B cell (primary cell): ENCODE results near the gene HERPUD1. TPM values are rescaled to one million over a fixed set of nuclear protein-coding genes. Genes with fewer than 3 reads are reported as not detected.

Source experiments
- ATAC-seq: fragments of 200-7000 bp; cut with Tn5 transposase; one replicate; pipeline ENCODE4 v1.10.0; 2021; ENCODE audit warnings: low read depth, mild to moderate bottlenecking, moderate number of reproducible peaks, moderate library complexity
- CTCF ChIA-PET: fragments of 350-600 bp; sonication (Branson Sonifier 250); formaldehyde crosslinking; loops from one replicate; lab custom pipeline; 2021; ENCODE audit warnings: antibody characterized with exemption, inconsistent platforms; lab: Charles Lee
- POLR2A ChIA-PET: fragments of 350-600 bp; sonication (Branson Sonifier 250); formaldehyde crosslinking; loops from one replicate; lab custom pipeline; 2021; ENCODE audit warnings: antibody characterized with exemption; lab: Charles Lee
- DNase-seq: peaks from one replicate; pipeline ENCODE4 v3.0.0; 2013
- H2AFZ ChIP-seq: 2 replicates; pipeline ENCODE4 v1.6.1; 2012; ENCODE audit warnings: mild to moderate bottlenecking, low read depth, low read length; ENCODE audit not compliant: insufficient read depth, poor library complexity, severe bottlenecking
- H3K27ac ChIP-seq, 2 donors: 1 replicate in 1 of 2; 2 replicates in 1 of 2; pipeline ENCODE4 v1.5.1; 2012 to 2013; ENCODE audit warnings: low read length in 2 of 2, mild to moderate bottlenecking in 2 of 2, moderate library complexity in 1 of 2
- H3K27me3 ChIP-seq, 4 experiments: fragments of 200-600 bp in 1 of 4; sonication (generic) in 1 of 4; replicated peaks in 1 of 4; 1 replicate in 2 of 4; 2 replicates in 2 of 4; pipeline versions ENCODE4 v1.6.1 to v1.7.0; 2013 to 2016; ENCODE audit warnings: low read length in 3 of 4, mild to moderate bottlenecking in 2 of 4, mixed read lengths in 1 of 4, moderate library complexity in 1 of 4; ENCODE audit not compliant: insufficient read depth in 4 of 4, control insufficient read depth in 3 of 4; ENCODE audit errors: control extremely low read depth in 1 of 4
- H3K36me3 ChIP-seq, 2 experiments: replicated peaks in 1 of 2; 1 replicate in 1 of 2; 2 replicates in 1 of 2; pipeline versions ENCODE4 v1.6.1 to v1.7.1; 2013; ENCODE audit warnings: low read length in 1 of 2; ENCODE audit not compliant: insufficient read depth in 2 of 2, control insufficient read depth in 1 of 2; ENCODE audit errors: control extremely low read depth in 1 of 2, extremely low read depth in 1 of 2
- H3K4me1 ChIP-seq, 2 donors: fragments of 200-600 bp in 1 of 2; sonication (generic) in 1 of 2; 1 replicate in 1 of 2; 2 replicates in 1 of 2; pipeline versions ENCODE4 v1.5.1 to v1.6.1; 2013 to 2017; ENCODE audit warnings: low read length in 2 of 2; ENCODE audit not compliant: control insufficient read depth in 2 of 2, insufficient read depth in 2 of 2
- H3K4me2 ChIP-seq: replicated peaks from 2 replicates; pipeline ENCODE3; 2012; ENCODE audit warnings: mild to moderate bottlenecking, low read depth, low read length; ENCODE audit not compliant: poor library complexity, severe bottlenecking
- H3K4me3 ChIP-seq, 5 experiments: fragments of 200-600 bp in 1 of 5; sonication (generic) in 1 of 5; 1 replicate in 3 of 5; 2 replicates in 2 of 5; pipeline versions ENCODE4 v1.5.1 to v1.7.0; 2011 to 2016; ENCODE audit warnings: low read length in 4 of 5, mild to moderate bottlenecking in 4 of 5, low read depth in 2 of 5, control low read depth in 1 of 5, moderate library complexity in 1 of 5; ENCODE audit not compliant: insufficient read depth in 1 of 5; ENCODE audit errors: control extremely low read depth in 1 of 5, extremely low read depth in 1 of 5
- H3K79me2 ChIP-seq: fragments of 200-600 bp; sonication (generic); one replicate; pipeline ENCODE4 v1.6.0; 2016; ENCODE audit warnings: low read length; ENCODE audit not compliant: control insufficient read depth, insufficient read depth
- H3K9ac ChIP-seq: fragments of 200-600 bp; sonication (generic); 2 replicates; pipeline ENCODE4 v1.6.1; 2017; ENCODE audit warnings: mild to moderate bottlenecking, low read length, moderate library complexity
- H3K9me3 ChIP-seq, 3 donors: one replicate each; pipeline versions ENCODE4 v1.6.1 to v1.7.1; 2013; ENCODE audit warnings: low read length in 2 of 3; ENCODE audit not compliant: control insufficient read depth in 2 of 3, insufficient read depth in 1 of 3; ENCODE audit errors: control extremely low read depth in 1 of 3
- H4K20me1 ChIP-seq: 2 replicates; pipeline ENCODE4 v1.6.0; 2012; ENCODE audit warnings: mild to moderate bottlenecking, low read length; ENCODE audit not compliant: insufficient read depth, control insufficient read depth, poor library complexity, severe bottlenecking
- H3K27ac Mint-ChIP-seq: one replicate; pipeline ENCODE4 v1.8.0; 2021; ENCODE audit warnings: mixed read lengths
- H3K27me3 Mint-ChIP-seq: one replicate; pipeline ENCODE4 v1.8.0; 2021; ENCODE audit warnings: mixed read lengths
- H3K4me1 Mint-ChIP-seq: one replicate; pipeline ENCODE4 v1.8.0; 2021; ENCODE audit warnings: mixed read lengths
- H3K4me3 Mint-ChIP-seq: one replicate; pipeline ENCODE4 v1.8.0; 2021; ENCODE audit warnings: mixed read lengths
- H3K9me3 Mint-ChIP-seq: one replicate; pipeline ENCODE4 v1.8.0; 2022; ENCODE audit warnings: mixed read lengths; ENCODE audit not compliant: insufficient read depth
- EZH2 ChIP-seq: IDR thresholded peaks from 2 replicates; pipeline ENCODE4 v1.6.1; 2012; ENCODE audit warnings: borderline replicate concordance, low read depth, mild to moderate bottlenecking, moderate library complexity, low read length; ENCODE audit not compliant: insufficient read depth, poor library complexity, severe bottlenecking
- WGBS: methylation state at CpG from one replicate; pipeline ENCODE4 v1.1.5; 2013; ENCODE audit warnings: missing lambda C conversion rate; ENCODE audit not compliant: insufficient coverage; 5-methylcytosine and 5-hydroxymethylcytosine counted together
- intact Hi-C: fragments of 100-400 bp; cut with micrococcal nuclease; formaldehyde crosslinking; loops from one replicate; pipeline ENCODE4 v1.10.0; 2022
- polyA plus RNA-seq: library from polyadenylated mRNA; depleted of rRNA; stranded (reverse); fragments of >200 nt; gene quantifications from 2 replicates; pipeline ENCODE4 v1.2.3, GENCODE V29; 2012
- total RNA-seq, 2 donors: library from RNA; stranded (reverse); fragments of 120-200 nt in 1 of 2; gene quantifications; 1 replicate in 1 of 2; 2 replicates in 1 of 2; pipeline versions ENCODE4 v1.2.3 to v1.2.4, GENCODE V29; 2013 to 2022
- TF ChIP-seq, protein P1 (sequence below): fragments of 200-600 bp; IDR thresholded peaks from one replicate; pipeline ENCODE4 v1.8.0; 2022; ENCODE audit warnings: antibody characterized with exemption, mild to moderate bottlenecking

Gene HERPUD1
- total and polyA plus RNA-seq, 2 donors (not counting 1 experiment from before 2014, with no cell fraction given) = 273 to 1,041 TPM

DNA sequence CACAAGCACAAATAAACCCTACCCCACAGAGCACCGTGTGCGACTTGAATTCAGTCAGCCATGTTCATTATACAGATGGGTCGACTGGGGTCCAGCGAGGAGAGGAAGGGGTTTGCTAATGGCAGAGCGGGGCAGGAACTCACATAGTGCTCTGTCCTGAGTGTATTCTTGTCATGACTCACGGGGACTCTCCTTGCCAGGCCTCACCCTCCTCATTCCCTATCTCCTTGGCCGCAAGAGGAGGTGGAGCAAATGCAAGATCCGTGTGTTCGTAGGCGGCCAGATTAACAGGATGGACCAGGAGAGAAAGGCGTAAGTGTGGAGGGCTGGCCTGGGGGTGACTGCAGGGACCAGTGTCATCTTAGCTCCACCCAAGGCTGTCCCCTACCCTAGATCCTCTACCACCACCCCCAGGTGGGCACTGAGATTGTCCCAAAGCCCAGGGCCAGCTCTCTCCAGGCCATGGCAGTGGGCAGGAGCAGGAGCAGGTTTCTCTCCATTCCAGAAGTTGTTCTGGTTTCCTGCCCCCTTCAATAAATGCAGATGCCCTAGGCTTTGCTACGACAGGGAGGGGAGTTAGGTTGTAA lies 37.5 kb upstream of the HERPUD1 start:
- H3K27me3 ChIP-seq = no peaks in the 10 kb centered on the region
- no peak overlapping the region for H3K9ac ChIP-seq
- ATAC-seq (no peak), DNase-seq (no peak)
- no peak overlapping the region for H3K27ac ChIP-seq
- H3K4me1 ChIP-seq = peaks cover 4 to 12% of the 10 kb centered on the region in 2 donors
- no peak overlapping the region for H3K27ac Mint-ChIP-seq
- H3K4me2 ChIP-seq = no peak overlapping the region
- ChIA-PET CTCF (interaction anchor here (0.9 to 1.7 kb wide), 2 partner anchors 28 to 56 kb away, joined by 3 to 4 read pairs; no protein-coding TSS in a partner anchor), POLR2A (no interaction called here)
- H3K9me3 Mint-ChIP-seq = no peaks in the 10 kb centered on the region
- TF ChIP-seq, protein P1, sequence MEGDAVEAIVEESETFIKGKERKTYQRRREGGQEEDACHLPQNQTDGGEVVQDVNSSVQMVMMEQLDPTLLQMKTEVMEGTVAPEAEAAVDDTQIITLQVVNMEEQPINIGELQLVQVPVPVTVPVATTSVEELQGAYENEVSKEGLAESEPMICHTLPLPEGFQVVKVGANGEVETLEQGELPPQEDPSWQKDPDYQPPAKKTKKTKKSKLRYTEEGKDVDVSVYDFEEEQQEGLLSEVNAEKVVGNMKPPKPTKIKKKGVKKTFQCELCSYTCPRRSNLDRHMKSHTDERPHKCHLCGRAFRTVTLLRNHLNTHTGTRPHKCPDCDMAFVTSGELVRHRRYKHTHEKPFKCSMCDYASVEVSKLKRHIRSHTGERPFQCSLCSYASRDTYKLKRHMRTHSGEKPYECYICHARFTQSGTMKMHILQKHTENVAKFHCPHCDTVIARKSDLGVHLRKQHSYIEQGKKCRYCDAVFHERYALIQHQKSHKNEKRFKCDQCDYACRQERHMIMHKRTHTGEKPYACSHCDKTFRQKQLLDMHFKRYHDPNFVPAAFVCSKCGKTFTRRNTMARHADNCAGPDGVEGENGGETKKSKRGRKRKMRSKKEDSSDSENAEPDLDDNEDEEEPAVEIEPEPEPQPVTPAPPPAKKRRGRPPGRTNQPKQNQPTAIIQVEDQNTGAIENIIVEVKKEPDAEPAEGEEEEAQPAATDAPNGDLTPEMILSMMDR = no peak
- no peak for TF ChIP-seq EZH2
- no peak overlapping the region for H2AFZ ChIP-seq
- H3K36me3 ChIP-seq = no peaks in the 10 kb centered on the region
- no peaks in the 10 kb centered on the region for H4K20me1 ChIP-seq
- intact Hi-C loops = no loop called here
- WGBS = 97% methylated on average over 5 of the region's 12 CpGs
- no peaks in the 10 kb centered on the region for H3K27me3 Mint-ChIP-seq
- H3K9me3 ChIP-seq = no peaks in the 10 kb centered on the region
- peaks cover 27% of the 10 kb centered on the region for H3K4me1 Mint-ChIP-seq
- no peaks in the 10 kb centered on the region for H3K79me2 ChIP-seq
- no peak overlapping the region for H3K4me3 ChIP-seq
- no peak overlapping the region for H3K4me3 Mint-ChIP-seq

GRCh38 chr16:56895813-56896212 lies 36.1 kb upstream of the HERPUD1 start:
- Histone ChIP-seq H3K9me3 (no peaks in the 10 kb centered on the region), H2AFZ (no peak overlapping the region), H3K4me3 (no peak overlapping the region), H3K4me1 (peaks cover 4 to 17% of the 10 kb centered on the region in 2 donors), H3K27me3 (no peaks in the 10 kb centered on the region), H3K79me2 (no peaks in the 10 kb centered on the region), H3K4me2 (no peak overlapping the region), H3K27ac (no peak overlapping the region), H3K9ac (no peak overlapping the region), H3K36me3 (no peaks in the 10 kb centered on the region), H4K20me1 (no peaks in the 10 kb centered on the region)
- ChIA-PET POLR2A (no interaction called here), CTCF (no interaction called here)
- ATAC-seq (no peak), DNase-seq (no peak)
- H3K9me3 Mint-ChIP-seq = no peaks in the 10 kb centered on the region
- TF ChIP-seq EZH2 = no peak
- TF ChIP-seq, protein P1 = no peak
- peaks cover 32% of the 10 kb centered on the region for H3K4me1 Mint-ChIP-seq
- H3K27ac Mint-ChIP-seq = no peak overlapping the region
- H3K4me3 Mint-ChIP-seq = no peak overlapping the region
- WGBS = 91% methylated on average over 3 of the region's 4 CpGs
- no peaks in the 10 kb centered on the region for H3K27me3 Mint-ChIP-seq
- intact Hi-C loops = no loop called here
